Renal cortex interstitium (tissue), 11 donors: ENCODE measurements around the gene NBAS. TPM values are rescaled to one million over a fixed set of nuclear protein-coding genes. Genes with fewer than 3 reads are reported as not detected.
"Not testable (repeated sequence)": the region's sequence is repeated elsewhere in the genome, so short reads cannot be mapped to it uniquely, and the experiment has no call there.

Experiments used
- DNase-seq, 11 donors: peaks; one replicate each; pipeline ENCODE4 v3.0.0-alpha.2; 2013; ENCODE audit warnings: low read depth in 9 of 11, low spot score in 4 of 11; ENCODE audit errors: extremely low read depth in 1 of 11
- polyA plus RNA-seq, 3 donors: library from polyadenylated mRNA; unstranded; fragments of 120-200 nt; gene quantifications; one replicate each; pipeline ENCODE4 v1.2.1, GENCODE V29; 2013; ENCODE audit not compliant: insufficient read length in 3 of 3

Gene NBAS
- polyA plus RNA-seq, 3 donors: 59.1 to 68.4 (median 68.3) TPM

GRCh38 chr2:15408759-15409158 lies 152.4 kb downstream of the NBAS start:
- DNase-seq: no peak

DNA sequence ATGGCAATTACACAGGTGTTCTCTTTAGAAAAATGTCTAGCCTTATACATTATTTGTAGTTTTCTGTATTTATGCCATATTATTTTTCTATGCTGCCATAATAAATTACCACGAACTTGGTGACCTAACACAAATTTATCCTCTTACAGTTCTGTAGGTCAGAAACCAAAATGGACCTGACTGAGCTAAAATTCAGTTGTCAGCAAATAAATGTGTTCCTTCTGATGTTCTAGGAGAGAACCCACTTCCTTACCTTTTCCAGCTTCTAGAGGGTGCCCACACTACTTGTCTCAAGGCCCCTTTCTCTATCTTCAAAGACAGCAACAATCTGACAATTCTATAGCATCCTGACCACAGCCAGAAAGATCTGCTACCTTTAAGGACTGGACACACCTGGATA lies 153.5 kb downstream of the NBAS start:
- no peak for DNase-seq

DNA sequence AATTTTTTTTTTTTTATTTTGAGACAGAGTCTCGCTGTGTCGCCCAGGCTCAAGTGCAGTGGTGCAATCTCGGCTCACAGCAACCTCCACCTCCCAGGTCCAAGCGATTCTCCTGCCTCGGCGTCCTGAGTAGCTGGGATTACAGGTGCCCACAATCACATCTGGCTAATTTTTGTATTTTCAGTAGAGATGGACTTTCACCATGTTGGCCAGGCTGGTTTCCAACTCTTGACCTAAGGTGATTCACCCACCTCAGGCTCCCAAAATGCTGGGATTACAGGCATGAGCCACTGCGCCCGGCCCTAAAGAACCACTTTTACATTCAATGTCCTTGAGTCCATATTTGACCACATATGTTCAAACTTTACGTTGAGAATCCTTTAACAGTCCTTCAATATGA lies 156.6 kb downstream of the NBAS start:
- DNase-seq: not testable (repeated sequence)

DNA sequence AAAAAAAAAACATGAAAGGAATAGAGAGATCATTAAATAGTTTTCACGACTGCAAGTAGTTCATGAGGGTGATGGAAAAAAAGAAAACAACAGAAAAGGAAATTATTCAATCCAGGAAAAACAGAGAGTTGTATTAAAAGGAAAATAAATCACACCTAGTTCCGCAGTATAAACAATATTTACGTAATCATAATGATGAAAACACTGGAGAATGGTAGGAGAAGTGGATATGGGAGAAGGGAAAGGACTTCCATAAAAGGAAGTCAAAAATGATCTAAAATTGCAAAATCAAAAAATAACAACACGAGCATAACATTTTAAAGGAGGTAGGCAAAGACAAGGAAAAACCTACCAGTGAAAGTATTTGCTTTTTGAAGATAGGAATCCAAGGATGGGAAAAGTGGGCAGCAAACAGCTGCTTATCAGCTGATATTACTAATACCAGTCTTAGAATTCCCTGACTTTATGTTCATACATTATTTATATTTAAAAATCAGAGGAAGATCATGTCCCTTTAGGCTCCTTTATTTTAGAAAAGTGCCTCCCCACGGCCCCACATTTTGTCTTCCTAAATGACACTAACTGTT lies 160.8 kb downstream of the NBAS start:
- DNase-seq: no peak

GRCh38 chr2:15399241-15399640 lies 161.9 kb downstream of the NBAS start:
- no peak for DNase-seq

- no peak for DNase-seq
Observed at GRCh38 chr2:15391751-15392150, 169.4 kb downstream of the NBAS start.

DNA sequence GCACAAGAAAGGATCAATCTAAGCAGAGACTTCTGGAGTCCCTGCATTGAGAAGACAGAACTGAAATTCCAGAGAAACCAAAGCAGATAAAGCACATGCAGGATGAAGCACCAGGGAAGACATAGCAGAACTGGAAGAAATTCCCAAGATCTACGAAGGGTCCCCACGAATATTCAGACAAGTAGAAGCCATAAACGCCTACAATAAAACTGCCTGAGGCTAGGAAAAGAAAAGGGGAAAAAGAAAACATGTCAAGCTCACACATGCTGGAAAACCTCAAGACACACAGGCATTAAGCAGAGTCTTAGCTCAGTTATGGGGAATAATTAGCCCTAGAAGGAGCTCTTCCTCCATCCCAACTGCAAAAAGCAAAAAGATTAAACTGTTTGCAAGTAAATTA lies 171.2 kb downstream of the NBAS start:
- DNase-seq: no peak

- no peak for DNase-seq
Observed at GRCh38 chr2:15389326-15389700, 171.8 kb downstream of the NBAS start.

GRCh38 chr2:15388406-15389325 lies 172.5 kb downstream of the NBAS start:
- no peak for DNase-seq

DNA sequence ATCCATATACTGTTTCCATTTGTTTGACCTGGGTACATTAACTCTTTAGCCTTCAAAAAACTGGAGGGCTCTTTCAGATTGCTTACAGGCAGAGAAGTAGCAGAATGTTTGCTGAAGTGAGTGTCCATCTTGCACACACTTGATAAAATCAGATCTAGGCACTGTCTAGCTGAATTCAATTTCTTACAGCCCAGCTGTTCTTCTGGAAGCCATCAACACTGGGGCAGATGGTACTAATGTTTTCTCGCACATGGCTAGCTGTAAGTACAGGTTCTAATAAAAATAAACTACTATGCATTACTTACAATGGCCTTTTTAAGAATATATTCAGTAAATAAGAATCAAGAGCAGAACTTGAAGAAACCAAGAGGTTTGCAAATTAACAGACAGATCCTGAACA lies 175.9 kb downstream of the NBAS start:
- DNase-seq: no peak

GRCh38 chr2:15383695-15384350 lies 177.3 kb downstream of the NBAS start:
- no peak for DNase-seq

- DNase-seq: no peak
Observed at GRCh38 chr2:15378148-15378908, 182.8 kb downstream of the NBAS start.

DNA sequence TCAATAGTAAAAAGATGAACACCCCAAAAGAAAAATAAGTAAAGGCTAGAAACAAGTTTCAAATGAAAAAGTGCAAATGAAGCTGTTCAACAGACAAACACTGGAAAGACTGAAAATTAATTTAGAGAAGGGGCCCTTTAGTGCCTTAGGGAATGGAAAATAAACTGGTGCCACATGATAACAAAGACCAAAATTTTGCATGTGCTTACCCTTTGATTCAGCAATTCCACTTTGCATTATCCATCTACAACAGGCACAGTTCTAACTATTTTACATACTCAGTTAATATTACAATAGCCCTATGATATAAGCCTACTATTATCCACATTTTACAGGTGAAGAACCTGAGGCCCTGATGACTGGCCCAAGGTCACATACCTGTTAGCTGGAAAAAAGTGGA lies 183.9 kb downstream of the NBAS start:
- DNase-seq: no peak

DNA sequence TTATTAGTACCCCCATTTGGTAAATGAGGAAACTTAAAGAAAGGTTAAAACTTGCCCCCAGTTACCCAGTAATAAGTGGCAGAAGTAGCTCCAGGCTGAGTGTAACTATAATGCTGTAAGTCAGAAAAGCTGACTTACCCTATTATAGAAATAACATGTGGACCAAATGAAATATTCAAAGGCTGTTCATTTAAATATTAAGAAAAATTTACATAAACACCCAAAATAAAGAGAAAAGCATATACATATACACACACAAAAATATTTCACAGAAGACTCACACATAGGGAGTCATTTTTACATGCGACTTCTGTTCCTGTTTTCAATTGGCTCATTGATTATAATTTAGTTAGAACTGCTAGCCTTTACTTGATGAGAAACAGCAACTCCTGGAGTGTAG lies 189.1 kb downstream of the NBAS start:
- DNase-seq: no peak

DNA sequence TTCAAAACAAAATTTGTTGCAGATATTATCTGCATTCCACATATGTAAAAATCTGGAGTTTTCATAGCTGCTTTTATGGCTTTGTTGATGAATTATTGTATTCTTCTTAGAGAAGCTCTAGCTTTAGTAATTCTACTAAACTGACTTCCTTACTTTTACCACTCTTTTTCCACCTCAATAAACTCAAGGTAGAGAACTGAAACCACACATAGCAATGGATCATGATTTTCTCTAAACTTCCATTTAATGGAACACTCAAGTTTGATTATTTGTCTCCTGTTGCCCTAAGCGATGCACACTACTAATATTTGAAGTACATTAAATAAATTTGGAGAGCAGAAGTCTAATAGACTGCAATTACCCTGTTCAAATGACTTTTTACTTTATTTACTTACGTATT lies 192.0 kb downstream of the NBAS start:
- DNase-seq: no peak

GRCh38 chr2:15367715-15368114 lies 193.4 kb downstream of the NBAS start:
- DNase-seq: no peak

DNA sequence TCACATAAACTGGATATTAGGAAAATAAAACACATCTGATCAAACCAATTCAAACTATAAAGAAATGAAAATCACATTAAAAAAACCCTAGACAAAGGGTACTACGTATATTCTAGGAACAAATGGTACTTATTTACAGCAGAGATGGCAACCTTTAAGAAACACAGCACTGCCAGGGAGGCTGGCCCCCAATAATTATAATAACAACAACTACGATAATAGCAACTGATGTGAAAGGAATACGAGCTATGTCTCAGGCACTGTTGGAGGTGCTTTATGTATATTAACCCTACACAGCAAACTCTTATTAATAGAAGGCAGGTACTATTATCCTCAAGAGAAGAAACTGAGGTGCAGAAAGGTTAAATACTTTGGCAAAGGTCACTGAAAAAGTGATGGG lies 193.9 kb downstream of the NBAS start:
- DNase-seq: no peak

- no peak for DNase-seq
Observed at GRCh38 chr2:15365411-15365810, 195.7 kb downstream of the NBAS start.

GRCh38 chr2:15364561-15364960 lies 196.6 kb downstream of the NBAS start:
- no peak for DNase-seq

- DNase-seq: no peak
Observed at GRCh38 chr2:15363734-15364133, 197.4 kb downstream of the NBAS start.
